AG10803 (cell line): Measurements from ENCODE around the gene TRIM29.

ENCODE experiments used
- DNase-seq: peaks from one replicate; pipeline ENCODE4 v3.0.0; 2010; ENCODE audit warnings: low read depth
- H3K4me3 ChIP-seq: 2 replicates; pipeline ENCODE4 v1.5.1; 2011; ENCODE audit warnings: mild to moderate bottlenecking, low read length, control low read depth
- TF ChIP-seq, protein P1 (sequence below): conservative IDR thresholded peaks from 2 replicates; pipeline ENCODE4 v1.5.1; 2011; ENCODE audit warnings: mild to moderate bottlenecking, low read length, control low read depth, inconsistent platforms

TRIM29 gene

DNA sequence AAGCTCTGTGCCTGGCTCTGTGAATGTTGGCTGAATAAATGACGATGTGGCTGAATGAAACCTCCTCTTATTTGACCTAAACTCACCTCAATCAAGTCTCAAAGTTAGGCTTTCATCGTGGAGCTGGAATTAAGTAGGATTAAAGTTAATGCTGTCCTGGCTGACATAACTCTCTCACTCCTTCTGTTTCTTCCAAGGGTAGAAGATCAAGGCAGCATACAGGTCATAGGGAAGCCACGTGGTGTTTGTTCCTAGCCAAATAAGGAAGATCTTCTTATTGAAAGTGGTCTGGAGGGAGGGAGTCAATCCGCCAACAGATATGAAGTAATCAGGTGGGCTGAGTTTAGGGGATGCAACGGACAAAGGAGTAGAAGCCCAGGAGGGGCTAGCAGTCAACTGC is 59.5 kb downstream of the TRIM29 start:
- no peak overlapping the region for H3K4me3 ChIP-seq
- TF ChIP-seq, protein P1, sequence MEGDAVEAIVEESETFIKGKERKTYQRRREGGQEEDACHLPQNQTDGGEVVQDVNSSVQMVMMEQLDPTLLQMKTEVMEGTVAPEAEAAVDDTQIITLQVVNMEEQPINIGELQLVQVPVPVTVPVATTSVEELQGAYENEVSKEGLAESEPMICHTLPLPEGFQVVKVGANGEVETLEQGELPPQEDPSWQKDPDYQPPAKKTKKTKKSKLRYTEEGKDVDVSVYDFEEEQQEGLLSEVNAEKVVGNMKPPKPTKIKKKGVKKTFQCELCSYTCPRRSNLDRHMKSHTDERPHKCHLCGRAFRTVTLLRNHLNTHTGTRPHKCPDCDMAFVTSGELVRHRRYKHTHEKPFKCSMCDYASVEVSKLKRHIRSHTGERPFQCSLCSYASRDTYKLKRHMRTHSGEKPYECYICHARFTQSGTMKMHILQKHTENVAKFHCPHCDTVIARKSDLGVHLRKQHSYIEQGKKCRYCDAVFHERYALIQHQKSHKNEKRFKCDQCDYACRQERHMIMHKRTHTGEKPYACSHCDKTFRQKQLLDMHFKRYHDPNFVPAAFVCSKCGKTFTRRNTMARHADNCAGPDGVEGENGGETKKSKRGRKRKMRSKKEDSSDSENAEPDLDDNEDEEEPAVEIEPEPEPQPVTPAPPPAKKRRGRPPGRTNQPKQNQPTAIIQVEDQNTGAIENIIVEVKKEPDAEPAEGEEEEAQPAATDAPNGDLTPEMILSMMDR: no peak
- DNase-seq: no peak

DNA sequence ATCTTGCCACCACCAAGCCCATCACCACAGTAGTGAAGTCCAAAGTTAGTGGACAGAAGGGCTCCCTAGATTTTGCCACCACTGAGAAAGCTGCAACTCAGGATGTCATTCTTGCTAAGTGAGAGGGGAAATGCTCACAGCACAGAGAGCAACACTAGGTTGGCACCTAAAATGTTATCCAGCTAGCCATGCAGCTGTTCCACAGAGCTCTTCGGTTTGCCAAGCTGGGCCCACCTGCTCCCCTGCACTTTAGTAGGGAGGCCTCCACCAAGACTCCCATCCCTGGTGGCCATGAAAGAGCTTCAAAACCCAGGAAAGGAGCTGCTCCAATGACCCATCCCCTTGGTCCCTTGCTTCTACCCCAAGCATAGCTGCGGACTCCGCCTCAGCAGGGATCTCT is 63.8 kb downstream of the TRIM29 start:
- DNase-seq: no peak
- TF ChIP-seq, protein P1: no peak

DNA sequence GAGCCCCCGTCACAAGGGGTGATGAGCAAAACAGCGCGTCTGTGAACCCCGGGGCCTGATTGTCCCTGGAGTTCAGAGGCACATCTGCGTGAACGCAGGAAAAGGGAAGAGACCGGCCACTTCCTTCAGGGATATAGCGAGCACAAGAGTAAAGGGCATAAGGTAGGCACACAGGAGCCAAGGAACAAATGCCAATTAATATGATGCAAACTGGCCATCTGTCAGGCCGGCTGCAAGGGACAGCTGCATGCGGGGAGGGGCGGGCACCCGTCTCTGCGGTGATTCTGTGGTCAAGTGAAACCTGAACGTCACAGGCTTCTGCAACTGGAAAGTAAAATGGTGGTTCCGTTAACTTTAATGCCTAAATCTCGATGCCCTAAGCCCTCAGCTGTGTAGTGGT is 64.7 kb downstream of the TRIM29 start:
- TF ChIP-seq, protein P1: no peak
- no peak overlapping the region for H3K4me3 ChIP-seq
- DNase-seq: no peak

More for the DNA sequence above, 63.8 kb downstream of the TRIM29 start:
- no peak overlapping the region for H3K4me3 ChIP-seq

DNA sequence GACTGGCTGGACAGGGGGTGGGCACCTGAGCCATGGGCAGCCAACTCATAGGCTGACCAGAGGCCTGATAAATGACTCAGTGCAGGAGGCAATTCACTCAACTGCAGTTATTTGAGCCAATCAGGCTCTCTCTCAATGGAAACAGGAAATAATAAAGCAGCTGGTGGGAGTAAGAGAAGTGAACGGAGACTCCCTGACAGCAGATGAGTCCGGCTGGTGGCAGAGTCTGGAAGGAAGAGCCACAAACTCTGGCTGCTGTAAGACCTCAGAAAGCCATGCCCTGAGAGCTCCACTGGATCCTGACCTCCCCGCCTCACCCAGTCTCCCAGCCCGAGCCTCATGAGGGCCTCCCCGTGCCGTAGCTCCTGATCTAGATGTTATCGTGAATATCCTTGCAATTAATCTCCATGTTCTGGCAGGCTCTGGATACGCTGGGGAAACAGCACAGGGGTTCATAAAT is 69.8 kb downstream of the TRIM29 start:
- TF ChIP-seq, protein P1: no peak
- no peak overlapping the region for H3K4me3 ChIP-seq
- peak; percentile 12 for DNase-seq

DNA sequence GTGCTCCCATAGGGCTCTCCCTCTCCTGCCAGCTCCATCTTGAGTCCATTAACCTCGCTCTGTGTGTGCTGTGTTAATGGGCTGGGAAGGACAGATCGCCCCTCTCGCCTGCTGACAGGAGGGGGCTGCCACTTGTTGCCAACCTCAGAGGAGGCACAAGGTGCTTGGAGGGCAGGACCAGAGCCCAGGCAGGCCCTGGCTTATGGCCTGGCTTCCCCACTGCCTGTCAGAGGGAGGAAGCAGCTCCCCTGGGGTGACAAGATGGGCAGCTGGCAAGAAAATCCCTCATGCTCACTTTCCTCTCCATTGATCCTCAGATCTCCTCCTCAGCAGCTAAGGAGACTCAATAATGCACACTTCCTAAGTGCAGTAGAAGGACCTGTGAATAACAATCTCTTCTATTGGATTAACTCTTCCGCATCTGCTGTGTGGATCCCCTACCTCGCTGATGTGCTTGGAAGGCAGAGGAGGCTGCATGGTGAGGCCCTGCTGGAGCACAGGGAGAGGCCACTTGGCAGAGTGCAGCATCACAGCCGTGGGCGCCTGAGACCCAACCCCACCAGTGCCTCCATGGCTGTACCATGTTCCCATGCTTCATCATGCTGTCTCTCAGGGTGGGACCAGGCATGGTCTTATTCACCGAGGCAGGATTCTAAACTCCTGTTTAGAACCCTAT is 70.3 kb downstream of the TRIM29 start:
- no peak overlapping the region for H3K4me3 ChIP-seq
- DNase-seq: no peak
- TF ChIP-seq, protein P1: no peak

DNA sequence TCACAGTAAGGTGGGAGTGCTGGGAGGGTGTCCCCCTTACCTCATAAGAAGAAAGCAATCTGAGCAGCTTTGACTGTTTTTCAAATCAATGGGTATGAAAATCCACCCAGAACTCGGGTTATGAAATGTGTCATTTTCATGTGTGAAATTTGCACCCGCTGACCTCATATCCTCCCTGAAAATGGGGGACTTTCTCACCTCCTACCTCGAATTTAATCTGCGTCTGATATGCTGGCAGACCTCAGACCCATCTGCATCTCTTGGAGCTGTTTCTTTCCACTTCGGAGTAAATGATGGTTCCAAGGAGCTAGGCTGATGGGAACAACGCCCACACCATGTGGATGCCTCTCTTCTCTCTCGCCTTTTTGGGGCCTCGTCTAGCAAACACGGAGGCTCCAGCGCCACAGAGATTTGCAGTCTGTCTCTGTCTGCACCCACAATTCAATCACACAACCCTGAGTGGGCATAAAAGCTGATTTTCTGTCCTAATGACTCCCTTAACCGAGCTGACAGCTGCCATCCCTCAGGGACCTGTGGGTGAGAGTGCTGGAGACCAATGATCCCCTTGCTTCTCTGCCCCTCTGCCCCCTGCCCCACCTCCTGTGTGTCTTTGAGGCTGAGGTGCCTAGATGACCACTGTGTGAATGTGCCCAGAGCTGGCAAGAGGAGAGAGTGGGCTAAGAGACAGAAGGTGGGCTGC is 71.0 kb downstream of the TRIM29 start:
- TF ChIP-seq, protein P1: no peak
- DNase-seq: no peak
- no peak overlapping the region for H3K4me3 ChIP-seq

DNA sequence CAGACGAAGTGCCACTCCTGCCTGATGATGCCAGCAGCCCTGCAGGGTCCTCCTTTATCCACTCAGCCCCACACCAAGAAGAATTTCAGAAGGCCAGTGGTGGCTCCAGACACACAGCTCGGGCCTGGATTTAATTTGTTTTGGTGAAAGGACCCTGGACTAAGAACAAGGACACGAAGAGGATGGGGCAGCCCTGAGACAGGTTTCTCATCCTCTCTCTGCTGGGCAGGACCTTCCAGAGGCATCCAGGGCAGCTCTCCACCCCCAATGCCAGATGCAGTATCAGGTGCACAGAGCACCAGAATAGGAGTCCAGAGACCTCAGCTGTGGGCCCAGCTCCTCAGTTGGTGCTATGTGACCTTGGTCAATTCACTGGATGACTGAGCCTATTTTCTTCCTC is 72.0 kb downstream of the TRIM29 start:
- no peak for DNase-seq
- TF ChIP-seq, protein P1: no peak
- H3K4me3 ChIP-seq: no peak overlapping the region
